HG03045 (cell line): ENCODE measurements around the gene CLDN12.

Experiments
- ATAC-seq: cut with Tn5 transposase; IDR thresholded peaks from one replicate; pipeline ENCODE4 v1.9.1; 2021; ENCODE audit warnings: mild to moderate bottlenecking, moderate library complexity; ENCODE audit not compliant: unreplicated experiment

The CLDN12 gene

GRCh38 chr7:90403174-90404113 is at the start of gene CLDN12:
TSS of gene CLDN12 (plus strand) at chr7:90403461. CDS start at chr7:90412677, 9,216 bp downstream.
- ATAC-seq = peak; percentile 96

DNA sequence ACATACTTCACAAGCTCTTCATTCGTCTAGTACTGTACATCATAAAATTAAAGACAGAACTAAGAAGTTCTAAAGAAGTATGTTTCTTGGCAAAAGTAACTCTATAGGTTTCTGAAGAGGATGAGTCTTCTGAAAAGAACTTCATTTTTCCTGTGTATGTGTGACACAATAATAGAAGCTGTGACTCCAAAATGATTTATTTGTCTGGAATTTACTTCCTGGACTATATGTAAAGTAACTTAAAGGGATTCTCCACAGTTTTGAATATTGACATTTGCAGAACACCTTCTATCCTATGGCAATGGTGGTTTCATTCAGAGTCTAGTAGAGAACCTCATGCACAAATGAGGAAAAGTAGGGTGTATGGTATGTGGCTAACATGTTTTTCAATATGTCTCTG is 19.8 kb upstream of the CLDN12 start:
- no peak for ATAC-seq

DNA sequence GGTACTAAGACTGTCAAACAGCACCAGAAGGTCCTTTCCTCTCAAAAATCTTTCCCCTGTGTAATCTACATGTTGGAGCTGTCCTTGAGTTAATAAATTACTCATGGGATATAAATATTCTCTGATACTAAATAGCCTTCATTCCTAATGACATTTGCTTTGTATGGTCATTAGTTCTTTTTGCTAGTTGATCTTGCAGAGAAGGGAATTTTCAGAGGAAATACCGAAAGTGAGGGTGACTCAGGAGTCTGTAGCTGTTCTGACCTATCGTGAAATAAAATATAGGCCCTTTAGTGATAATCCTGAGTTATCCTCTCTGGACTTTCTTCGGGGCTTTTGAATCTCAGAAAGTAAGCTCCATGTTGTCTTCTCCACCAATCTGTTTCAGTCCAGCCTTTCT is 19.4 kb upstream of the CLDN12 start:
- no peak for ATAC-seq

DNA sequence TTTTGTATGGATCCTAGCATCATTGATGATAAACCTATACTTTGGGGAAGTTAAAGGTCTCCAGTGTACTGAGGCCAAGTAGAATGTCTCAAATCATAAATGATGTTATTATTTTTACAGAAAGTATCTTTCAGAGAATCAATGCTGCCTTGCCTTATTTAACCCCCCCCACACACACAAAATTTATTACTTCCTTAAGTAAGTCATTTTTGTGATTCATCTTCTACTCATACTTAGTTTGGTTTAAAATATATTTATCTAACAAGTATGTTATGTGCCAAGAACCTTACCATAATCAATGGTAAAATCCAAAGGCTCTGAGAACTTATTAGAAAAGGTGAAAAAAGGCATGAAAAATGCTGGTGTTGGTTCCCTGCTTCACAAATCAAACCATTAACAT is 18.8 kb upstream of the CLDN12 start:
- no peak for ATAC-seq

DNA sequence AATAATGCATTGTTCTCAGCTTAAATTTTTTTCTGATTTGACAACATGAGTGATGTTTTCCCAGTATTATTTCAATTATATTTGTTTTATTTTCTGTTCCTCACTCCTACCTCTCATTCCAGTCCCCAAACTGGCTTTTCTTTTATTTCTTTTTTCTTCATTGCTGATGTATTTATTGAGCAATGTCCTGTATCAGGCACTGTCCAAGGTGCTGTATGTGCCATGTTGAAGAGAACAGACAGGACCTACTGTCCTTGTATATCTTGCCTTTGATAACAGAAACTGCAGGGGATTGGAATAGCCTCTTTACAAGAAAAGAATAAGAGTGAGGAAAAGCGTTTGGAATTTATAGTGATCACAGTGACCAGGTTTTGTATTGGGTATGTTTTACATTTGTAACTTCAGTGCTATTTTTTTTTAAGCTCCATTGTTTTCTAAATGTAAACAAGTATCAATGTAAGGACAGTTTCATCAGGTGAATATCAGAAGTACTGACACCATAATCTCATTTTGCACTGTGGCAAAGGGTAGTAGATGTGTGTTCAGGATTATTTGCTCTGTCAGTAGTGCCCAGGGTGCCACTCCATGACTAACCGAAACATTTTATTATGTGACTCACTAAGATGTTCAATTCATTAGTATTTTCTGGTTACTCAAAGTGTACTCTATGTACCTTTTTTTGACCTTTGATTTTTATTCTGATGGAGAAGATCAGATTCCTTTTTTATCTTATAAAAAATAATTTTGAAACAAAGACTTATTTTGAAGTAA is 15.6 kb upstream of the CLDN12 start:
- ATAC-seq = no peak

GRCh38 chr7:90390926-90391325 is 12.3 kb upstream of the CLDN12 start:
- ATAC-seq = no peak

DNA sequence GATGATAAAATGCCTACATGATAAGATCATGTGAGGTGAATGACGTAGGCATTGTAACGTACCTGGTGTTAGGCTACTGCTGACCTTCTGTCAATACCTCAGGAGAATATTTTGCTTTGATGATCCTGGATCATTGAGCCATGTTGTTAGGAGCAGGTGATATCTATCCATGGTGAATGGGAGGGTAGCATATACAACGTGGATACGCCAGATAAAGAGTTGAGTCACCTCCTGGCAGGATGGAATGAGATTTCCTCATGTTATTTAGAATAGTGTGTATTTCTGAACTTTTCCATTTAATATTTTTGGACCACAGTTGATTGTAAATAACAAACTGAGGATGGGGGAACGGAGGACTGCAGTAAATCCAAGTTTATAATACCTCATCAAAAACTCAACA is 11.8 kb upstream of the CLDN12 start:
- no peak for ATAC-seq

DNA sequence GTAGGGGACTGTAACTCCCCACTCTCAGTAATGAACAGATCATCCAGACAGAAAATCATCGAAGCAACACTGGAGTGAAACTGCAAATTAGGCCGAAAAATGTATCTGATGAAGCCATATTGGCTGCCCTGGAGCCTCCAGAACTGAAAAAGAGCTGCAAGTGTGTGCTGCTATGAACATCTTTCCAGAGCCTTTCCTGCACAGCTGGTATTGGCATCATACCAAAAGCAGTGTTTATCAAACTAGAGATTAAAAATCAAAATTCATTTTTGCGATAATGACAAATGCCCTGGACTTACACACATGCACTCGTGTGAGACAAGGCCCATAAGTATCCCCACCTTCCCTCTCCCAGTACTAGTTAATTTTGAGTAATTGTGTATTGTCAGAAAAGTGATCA is 6.8 kb upstream of the CLDN12 start:
- no peak for ATAC-seq

- no peak for ATAC-seq
These were observed 1.3 kb upstream of the CLDN12 start for GRCh38 chr7:90401989-90402388.

DNA sequence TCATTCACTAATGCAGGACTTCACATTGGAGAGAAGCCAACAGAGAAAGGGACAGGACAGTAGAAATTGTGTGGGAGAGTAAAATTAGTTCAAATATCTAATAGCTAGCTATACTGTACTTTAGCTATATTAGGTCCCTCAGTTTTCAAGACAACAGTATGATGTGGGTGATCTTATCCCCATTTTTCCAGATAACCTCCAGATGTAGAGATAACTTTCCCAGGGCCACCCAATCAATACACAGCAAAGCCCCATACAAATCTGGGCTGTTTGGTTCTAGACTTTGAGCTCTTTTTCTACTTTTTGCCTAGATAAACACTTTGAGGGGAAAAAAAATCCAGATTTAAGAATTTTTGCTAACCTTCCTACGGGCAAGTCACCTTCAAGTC is 482 bp upstream of the CLDN12 start:
- no peak for ATAC-seq

DNA sequence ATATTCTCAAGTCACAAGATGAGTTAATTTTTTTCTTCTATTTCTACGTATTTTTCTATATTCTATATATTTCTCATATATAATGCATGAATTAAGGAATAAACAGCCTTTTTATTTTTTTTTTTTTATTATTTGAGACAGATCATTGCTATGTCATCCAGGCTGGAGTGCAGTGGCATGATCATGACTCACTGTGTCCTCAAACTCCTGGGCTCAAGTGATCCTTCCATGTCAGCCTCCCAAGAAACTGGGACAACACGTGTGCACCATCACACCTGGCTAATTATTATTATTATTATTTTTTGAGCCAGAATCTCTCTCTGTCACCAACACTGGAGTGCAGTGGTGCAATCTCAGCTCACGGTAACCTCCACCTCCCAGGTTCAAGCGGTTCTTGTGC is 1.5 kb downstream of the CLDN12 start:
- ATAC-seq = no peak

DNA sequence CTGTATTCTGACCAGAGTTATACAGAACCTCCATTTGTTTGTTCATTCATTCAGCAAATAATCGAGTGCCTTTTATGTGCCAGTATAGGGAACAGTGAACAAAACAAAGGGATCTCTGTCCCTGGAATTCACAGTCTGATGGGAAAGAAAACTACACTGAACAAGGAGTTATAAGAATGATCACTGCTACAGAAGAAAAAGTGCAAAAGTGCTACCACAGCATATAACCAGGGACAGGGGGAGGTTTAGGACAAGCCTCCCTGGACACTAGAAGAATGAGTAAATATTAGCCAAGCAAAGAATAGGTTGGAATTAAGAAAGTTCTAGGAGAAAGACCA is 4.2 kb downstream of the CLDN12 start:
- no peak for ATAC-seq

DNA sequence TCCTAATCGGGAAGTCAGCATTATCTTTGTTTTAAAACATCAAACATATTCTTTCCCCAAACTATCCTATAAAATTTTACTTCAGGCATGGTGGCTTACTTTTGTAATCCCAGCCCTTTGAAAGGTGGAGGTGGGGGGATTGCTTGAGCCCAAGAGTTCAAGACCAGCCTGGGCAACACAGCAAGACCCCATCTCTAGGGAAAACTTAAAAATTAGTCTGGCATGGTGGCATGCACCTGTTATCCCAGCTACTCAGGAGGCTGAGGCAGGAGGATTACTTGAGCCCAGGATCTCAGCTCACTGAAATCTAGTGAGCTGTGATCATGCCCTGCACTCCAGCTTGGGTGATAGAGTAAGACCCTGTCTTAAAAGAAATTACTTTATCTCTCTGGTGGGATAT is 4.9 kb downstream of the CLDN12 start:
- ATAC-seq = no peak

GRCh38 chr7:90409667-90410066 is 6.4 kb downstream of the CLDN12 start:
- ATAC-seq = no peak

GRCh38 chr7:90411510-90411909 is 8.2 kb downstream of the CLDN12 start:
- no peak for ATAC-seq

DNA sequence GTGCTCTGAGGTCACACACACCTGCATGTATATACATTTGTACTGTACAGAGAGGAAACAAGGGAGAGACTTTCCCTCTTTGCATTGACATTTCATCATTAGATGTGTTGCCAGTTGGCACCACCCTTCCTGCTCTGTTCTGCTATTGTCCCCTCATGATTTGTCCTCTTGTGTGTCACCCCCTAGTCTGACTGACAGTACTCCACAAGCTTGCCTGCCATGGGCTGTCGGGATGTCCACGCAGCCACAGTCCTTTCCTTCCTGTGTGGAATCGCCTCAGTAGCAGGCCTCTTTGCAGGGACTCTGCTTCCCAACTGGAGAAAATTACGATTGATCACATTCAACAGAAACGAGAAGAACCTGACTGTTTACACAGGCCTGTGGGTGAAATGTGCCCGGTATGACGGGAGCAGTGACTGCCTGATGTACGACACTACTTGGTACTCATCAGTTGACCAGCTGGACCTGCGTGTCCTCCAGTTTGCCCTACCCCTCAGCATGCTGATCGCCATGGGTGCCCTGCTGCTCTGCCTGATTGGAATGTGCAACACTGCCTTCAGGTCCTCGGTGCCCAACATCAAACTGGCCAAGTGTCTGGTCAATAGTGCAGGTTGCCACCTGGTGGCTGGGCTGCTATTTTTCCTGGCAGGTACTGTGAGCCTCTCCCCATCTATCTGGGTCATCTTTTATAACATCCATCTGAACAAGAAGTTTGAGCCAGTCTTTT is 9.4 kb downstream of the CLDN12 start:
- ATAC-seq = no peak

DNA sequence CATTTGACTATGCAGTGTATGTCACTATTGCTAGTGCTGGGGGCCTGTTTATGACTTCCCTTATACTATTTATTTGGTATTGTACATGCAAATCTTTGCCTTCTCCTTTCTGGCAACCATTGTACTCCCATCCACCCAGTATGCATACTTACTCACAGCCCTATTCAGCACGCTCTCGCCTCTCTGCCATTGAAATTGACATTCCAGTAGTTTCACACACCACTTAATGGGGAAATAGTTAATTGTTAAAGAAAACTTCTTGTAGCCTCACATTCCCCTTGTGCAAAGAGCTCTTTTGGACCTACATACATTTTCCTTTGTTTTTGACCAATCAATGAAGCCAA is 9.9 kb downstream of the CLDN12 start:
- ATAC-seq = no peak

GRCh38 chr7:90421651-90422050 is 18.4 kb downstream of the CLDN12 start:
- no peak for ATAC-seq

DNA sequence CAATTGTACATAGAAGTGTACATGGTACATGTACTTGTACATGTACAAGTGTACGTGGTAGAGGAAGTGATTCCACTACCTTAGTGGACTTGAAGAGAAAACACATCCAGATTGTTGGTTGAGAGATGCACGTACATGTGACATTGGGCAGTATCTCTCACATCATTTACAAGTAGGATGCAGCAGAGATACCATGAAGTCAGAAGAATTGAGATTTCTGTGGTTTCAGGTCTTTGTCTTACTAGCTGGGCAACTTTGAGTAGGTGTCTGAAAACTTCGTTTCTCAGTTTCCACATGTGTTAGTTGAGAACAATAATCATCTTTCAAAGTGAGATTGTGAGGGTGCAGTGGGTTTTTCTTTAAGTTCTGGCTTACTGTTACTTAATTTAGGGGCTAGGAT is 21.5 kb downstream of the CLDN12 start:
- peak; percentile 96 for ATAC-seq

GRCh38 chr7:90425376-90425775 is 22.1 kb downstream of the CLDN12 start:
- no peak for ATAC-seq

DNA sequence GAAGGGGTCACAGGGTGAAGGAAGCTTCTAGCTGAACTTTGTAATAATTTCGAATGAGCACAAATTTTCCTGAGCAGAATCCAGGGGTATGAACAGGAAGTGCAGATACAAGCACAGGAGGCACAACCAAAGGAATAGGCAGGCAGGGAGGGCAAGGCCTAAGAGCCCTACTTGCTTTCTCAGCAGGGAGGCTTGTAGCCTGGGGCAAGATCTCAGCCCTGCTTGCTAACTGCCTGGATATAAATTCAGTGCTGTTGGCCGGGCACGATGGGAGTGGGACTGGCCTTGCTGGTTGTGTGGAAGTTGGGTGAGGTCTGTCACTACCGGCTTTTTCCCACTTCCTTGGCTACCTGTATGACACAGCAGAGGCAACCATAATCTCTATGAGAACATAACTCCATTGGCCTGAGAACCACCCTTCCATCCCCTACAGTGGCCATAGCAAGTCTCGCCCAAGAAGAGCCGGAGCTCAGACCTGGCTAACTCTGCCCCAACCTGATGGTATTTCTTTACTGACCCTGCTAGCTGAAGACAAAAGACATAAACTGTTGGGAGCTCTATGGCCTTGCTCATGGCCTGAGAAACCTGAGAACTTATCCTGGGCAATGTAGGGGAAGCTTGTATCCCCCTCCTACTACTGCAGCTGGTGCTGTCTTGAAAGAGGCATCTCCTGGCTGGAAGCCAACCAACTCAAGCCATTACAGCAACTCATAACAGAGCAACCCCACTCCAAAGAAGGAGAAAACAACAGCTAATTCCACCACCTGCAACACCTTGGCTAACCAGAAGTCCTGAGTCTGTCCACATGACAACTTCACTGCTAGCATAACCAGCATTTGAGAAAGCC is 27.6 kb downstream of the CLDN12 start:
- ATAC-seq = no peak
